ENCODE data around the gene FAM43B. TPM values are rescaled to one million over a fixed set of nuclear protein-coding genes. Genes with fewer than 3 reads are reported as not detected.

Gene FAM43B
- total and polyA plus RNA-seq, 4 donors, result 0.52 to 2.7 TPM; not detected in 2

DNA sequence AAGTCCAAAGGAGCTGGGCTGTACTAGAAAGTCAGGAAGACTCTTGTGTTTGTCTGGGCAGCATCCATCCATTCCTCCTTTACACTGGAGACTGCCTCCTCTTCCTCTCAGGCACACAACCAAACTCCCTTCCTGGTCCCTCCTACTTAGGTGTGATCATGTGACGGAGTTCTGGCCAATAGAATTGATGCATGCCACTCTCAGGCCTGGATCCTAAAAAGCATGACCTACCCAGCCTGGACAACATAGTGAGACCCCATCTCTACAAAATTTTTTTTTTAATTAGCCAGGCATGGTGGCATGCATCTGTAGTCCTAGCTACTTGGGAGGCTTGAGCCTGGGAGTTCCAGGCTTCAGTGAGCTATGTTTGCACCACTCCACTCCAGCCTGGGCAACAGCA is 8.6 kb downstream of the FAM43B start:
- intact Hi-C loops (cut with DNase I), result no loop called here
- Histone ChIP-seq H3K27me3 (ENCODE audit: control insufficient read depth in 1 of 2, insufficient read depth in 2 of 2, low read length in 1 of 2) (no peaks in the 10 kb centered on the region), H3K36me3 (ENCODE audit: control insufficient read depth in 1 of 2, insufficient read depth in 2 of 2, low read length in 1 of 2) (no peaks in the 10 kb centered on the region), H3K4me1 (ENCODE audit: control insufficient read depth in 1 of 2, insufficient read depth in 2 of 2, low read length in 2 of 2) (no peaks in the 10 kb centered on the region), H3K27ac (ENCODE audit: low read depth in 1 of 2, low read length in 2 of 2) (no peak overlapping the region), H3K4me3 (ENCODE audit: low read length in 2 of 2) (no peak overlapping the region), H3K9me3 (ENCODE audit: control insufficient read depth, low read length) (no peaks in the 10 kb centered on the region)
- 26 to 82% methylated on average over 1 of the region's 1 CpG for WGBS, 2 donors
- ATAC-seq (ENCODE audit: low FRiP score) (no peak), DNase-seq (no peak)

DNA sequence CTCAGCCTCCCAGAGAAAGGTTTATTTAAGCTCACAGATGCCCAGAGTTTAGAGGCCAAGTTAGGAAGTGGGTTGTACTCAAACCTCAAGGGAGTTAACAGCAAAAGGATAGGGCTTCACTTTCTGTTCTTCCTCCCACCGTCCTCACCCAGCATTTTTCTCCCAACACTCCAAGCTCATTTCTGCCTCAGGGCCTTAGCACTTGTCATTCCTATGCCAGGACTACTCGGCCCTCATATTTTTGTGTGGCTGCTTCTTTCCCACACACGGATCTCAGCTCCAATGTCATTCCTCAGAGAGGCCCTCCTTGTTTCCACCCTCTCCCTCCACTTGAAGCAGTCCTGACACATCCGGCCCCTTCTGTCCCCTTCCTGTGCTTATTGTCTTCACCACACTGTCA is 12.9 kb downstream of the FAM43B start:
- Histone ChIP-seq H3K27me3 (ENCODE audit: control insufficient read depth in 1 of 2, insufficient read depth in 2 of 2, low read length in 1 of 2) (no peaks in the 10 kb centered on the region), H3K36me3 (ENCODE audit: control insufficient read depth in 1 of 2, insufficient read depth in 2 of 2, low read length in 1 of 2) (no peaks in the 10 kb centered on the region), H3K9me3 (ENCODE audit: control insufficient read depth, low read length) (no peaks in the 10 kb centered on the region), H3K4me1 (ENCODE audit: control insufficient read depth in 1 of 2, insufficient read depth in 2 of 2, low read length in 2 of 2) (no peaks in the 10 kb centered on the region), H3K4me3 (ENCODE audit: low read length in 2 of 2) (no peak overlapping the region), H3K27ac (ENCODE audit: low read depth in 1 of 2, low read length in 2 of 2) (no peak overlapping the region)
- DNase-seq, result peak in 1 of 2 donors; percentile 27
- 53 to 64% methylated on average over 4 of the region's 4 CpGs for WGBS, 2 donors
- ATAC-seq (ENCODE audit: low FRiP score), result no peak
- intact Hi-C loops (cut with DNase I), result no loop called here

DNA sequence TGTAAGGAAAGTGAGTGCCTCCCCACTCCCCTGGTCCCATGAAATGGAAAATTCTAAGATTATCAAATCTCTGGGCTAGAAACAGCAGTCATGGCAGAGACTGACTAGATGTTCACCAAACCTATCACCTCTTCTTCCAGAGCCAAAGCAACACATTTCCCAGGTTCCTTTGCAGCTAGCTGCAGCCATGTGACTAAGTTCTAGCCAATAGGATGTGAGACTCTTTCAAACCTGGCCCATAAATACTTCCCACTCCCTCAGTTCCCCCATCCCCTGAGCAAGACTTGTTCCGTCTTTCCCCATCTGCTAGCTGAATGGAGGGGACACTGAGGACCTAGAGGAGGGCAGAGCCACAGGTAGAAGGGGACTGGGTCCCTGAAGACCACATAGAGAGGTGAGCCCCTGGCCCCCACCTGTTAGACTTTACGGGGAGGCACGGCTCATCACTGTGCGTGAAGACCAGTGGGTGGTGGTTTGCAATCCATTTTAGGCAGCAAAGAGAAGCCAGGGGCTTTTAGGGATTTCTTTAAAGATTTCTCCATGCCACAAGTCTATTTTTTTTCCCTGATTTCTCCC is 17.2 kb downstream of the FAM43B start:
- H3K27me3 ChIP-seq (ENCODE audit: control insufficient read depth in 1 of 2, insufficient read depth in 2 of 2, low read length in 1 of 2), result no peaks in the 10 kb centered on the region
- H3K27ac ChIP-seq (ENCODE audit: low read depth in 1 of 2, low read length in 2 of 2), result no peak overlapping the region
- 86 to 87% methylated on average over 4 of the region's 4 CpGs for WGBS, 2 donors
- ATAC-seq (ENCODE audit: low FRiP score), result no peak
- peaks cover 6% of the 10 kb centered on the region for H3K9me3 ChIP-seq (ENCODE audit: control insufficient read depth, low read length)
- H3K4me3 ChIP-seq (ENCODE audit: low read length in 2 of 2), result no peak overlapping the region
- no peaks in the 10 kb centered on the region for H3K36me3 ChIP-seq (ENCODE audit: control insufficient read depth in 1 of 2, insufficient read depth in 2 of 2, low read length in 1 of 2)
- no peaks in the 10 kb centered on the region for H3K4me1 ChIP-seq (ENCODE audit: control insufficient read depth in 1 of 2, insufficient read depth in 2 of 2, low read length in 2 of 2)
- intact Hi-C loops (cut with DNase I), result no loop called here
- DNase-seq, result peak in 1 of 2 donors; percentile 26

DNA sequence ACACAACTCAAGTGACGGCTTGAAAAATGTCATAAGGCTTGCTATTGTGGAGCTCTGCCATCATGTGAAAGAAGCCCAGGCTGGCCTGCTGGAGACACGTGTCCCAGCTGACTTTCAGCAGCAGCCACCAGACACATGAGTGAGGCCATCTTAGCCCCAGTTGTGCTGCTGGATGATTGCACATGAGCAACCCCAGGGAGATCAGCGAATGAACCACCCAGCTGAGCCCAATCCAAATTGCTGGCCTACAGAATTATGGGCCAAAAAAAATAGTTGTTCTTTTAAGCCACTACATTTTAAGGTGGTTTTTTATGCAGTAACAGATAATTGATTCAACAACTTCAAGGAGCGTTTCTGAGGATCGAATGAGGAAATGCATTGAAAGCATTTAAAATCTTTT is 19.1 kb downstream of the FAM43B start:
- intact Hi-C loops (cut with DNase I), result no loop called here
- ATAC-seq (ENCODE audit: low FRiP score), result no peak

DNA sequence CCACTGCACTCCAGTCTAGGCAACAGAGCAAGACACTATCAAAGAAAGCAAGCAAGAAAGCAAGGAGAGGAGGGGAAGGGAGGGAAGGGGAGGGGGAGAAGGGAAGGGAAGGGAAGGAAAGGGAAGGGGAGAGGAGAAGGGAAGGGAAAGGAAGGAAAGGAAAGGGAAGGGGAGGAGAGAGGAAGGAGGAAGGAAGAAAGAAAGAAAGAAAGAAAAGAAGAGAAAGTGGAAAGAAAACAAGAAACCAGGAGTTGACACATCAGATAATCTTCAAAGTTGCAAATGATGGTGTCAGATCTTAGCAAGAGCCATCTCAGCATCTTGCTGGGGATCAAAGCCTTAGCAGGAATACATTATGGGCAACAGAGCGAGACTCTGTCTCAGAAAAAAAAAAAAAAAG is 21.6 kb downstream of the FAM43B start:
- H3K27ac ChIP-seq (ENCODE audit: low read depth in 1 of 2, low read length in 2 of 2), result no peak overlapping the region
- intact Hi-C loops (cut with DNase I), result no loop called here
- H3K9me3 ChIP-seq (ENCODE audit: control insufficient read depth, low read length), result peaks cover 6% of the 10 kb centered on the region
- no peaks in the 10 kb centered on the region for H3K4me1 ChIP-seq (ENCODE audit: control insufficient read depth in 1 of 2, insufficient read depth in 2 of 2, low read length in 2 of 2)
- 44 to 45% methylated on average over 1 of the region's 1 CpG for WGBS, 2 donors
- DNase-seq (no peak), ATAC-seq (ENCODE audit: low FRiP score) (no peak)
- no peaks in the 10 kb centered on the region for H3K36me3 ChIP-seq (ENCODE audit: control insufficient read depth in 1 of 2, insufficient read depth in 2 of 2, low read length in 1 of 2)
- H3K27me3 ChIP-seq (ENCODE audit: control insufficient read depth in 1 of 2, insufficient read depth in 2 of 2, low read length in 1 of 2), result no peaks in the 10 kb centered on the region
- no peak overlapping the region for H3K4me3 ChIP-seq (ENCODE audit: low read length in 2 of 2)

More for the DNA sequence above, 19.1 kb downstream of the FAM43B start:
- peaks cover 6% of the 10 kb centered on the region for H3K9me3 ChIP-seq (ENCODE audit: control insufficient read depth, low read length)
- no peaks in the 10 kb centered on the region for H3K27me3 ChIP-seq (ENCODE audit: control insufficient read depth in 1 of 2, insufficient read depth in 2 of 2, low read length in 1 of 2)
- H3K4me1 ChIP-seq (ENCODE audit: control insufficient read depth in 1 of 2, insufficient read depth in 2 of 2, low read length in 2 of 2), result no peaks in the 10 kb centered on the region
- no peak for DNase-seq
- H3K4me3 ChIP-seq (ENCODE audit: low read length in 2 of 2), result no peak overlapping the region
- H3K36me3 ChIP-seq (ENCODE audit: control insufficient read depth in 1 of 2, insufficient read depth in 2 of 2, low read length in 1 of 2), result no peaks in the 10 kb centered on the region
- 77 to 78% methylated on average over 5 of the region's 5 CpGs for WGBS, 2 donors
- no peak overlapping the region for H3K27ac ChIP-seq (ENCODE audit: low read depth in 1 of 2, low read length in 2 of 2)

DNA sequence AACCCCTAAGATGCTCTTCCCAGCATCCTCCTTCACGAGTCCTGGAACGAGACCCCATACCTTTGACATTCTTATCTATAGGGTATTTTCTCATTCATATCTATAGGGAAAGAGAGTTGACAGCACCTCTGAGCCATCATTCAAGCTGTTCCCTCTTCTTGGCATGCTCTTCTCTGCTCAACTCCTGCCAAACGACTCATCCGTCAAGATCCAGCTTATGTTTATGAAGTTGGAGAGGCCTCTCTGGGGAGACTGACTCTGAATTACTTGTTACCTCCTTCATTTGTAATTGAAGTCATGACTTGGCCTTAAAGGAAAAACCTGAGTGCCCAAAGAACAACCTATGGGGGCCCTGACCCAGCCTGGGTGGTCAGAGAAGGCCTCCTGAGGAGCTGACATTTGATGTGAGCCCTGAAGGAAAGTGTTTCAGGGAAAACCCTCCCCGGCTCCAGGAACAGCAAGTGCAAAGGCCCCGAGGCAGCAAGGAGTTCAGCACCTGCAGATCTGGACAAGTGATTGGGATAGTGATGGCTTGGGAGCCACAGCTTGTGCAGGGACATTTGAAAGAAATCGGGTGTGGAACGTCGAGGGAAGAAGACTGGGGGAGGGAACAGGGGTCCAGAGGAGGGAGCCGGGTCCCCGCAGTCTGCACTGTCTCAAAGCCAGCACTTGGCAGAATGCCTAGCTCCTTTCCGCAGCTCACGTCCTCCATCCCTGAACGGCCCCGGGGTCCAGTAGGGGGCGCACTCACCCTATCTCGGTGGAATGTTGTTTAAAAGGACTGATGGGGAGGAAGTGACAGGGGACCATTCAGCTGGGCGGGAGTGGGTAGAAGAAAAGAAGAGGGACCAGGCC is 22.5 kb downstream of the FAM43B start:
- no peaks in the 10 kb centered on the region for H3K4me1 ChIP-seq (ENCODE audit: control insufficient read depth in 1 of 2, insufficient read depth in 2 of 2, low read length in 2 of 2)
- peaks cover 6% of the 10 kb centered on the region for H3K9me3 ChIP-seq (ENCODE audit: control insufficient read depth, low read length)
- intact Hi-C loops (cut with DNase I), result loop anchor here in 1 of 2 donors (5.0 kb wide), 1 partner anchor 57 kb away; the partner anchor contains the start of gene PINK1
- no peak overlapping the region for H3K27ac ChIP-seq (ENCODE audit: low read depth in 1 of 2, low read length in 2 of 2)
- no peak overlapping the region for H3K4me3 ChIP-seq (ENCODE audit: low read length in 2 of 2)
- peak; percentile 91 for ATAC-seq (ENCODE audit: low FRiP score)
- no peaks in the 10 kb centered on the region for H3K36me3 ChIP-seq (ENCODE audit: control insufficient read depth in 1 of 2, insufficient read depth in 2 of 2, low read length in 1 of 2)
- DNase-seq, result peak; percentile 86 to 94
- WGBS, 2 donors, result 21 to 22% methylated on average over 18 of the region's 18 CpGs
- H3K27me3 ChIP-seq (ENCODE audit: control insufficient read depth in 1 of 2, insufficient read depth in 2 of 2, low read length in 1 of 2), result no peaks in the 10 kb centered on the region

DNA sequence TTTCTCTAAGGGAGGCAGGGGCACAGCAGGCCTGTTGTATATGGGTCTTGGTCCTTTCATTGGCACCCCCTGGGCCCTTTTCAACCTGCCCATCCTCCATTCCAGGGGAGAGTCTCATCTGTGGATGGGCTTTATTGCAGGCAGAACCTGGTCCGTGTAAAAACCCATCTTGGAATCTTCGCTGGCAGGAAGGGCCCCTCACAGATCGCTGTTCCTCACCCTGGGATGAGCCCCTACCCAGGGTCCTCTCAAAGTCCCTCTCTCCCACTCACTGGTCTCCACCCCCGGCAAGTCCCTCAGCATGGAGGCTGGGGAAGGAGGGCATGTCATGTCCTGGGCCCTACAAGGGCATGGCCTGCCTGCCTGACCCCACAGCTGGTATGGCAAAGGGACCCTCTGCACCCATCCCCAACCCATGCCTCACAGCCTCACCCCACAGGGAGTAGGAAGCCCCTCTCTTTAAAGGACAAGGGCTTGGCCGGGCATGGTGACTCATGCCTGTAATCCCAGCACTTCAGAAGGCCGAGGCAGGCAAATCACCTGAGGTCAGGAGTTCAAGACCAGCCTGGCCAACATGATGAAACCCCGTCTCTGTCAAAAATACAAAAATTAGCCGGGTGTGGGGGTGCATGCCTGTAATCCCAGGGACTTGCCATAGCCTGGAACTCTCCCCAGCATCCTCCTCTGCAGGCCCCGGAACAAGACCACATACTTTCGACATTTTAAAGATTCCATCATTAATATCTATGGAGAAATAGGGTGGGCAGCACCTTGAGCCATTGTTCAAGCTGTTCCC is 23.4 kb downstream of the FAM43B start:
- Histone ChIP-seq H3K27me3 (ENCODE audit: control insufficient read depth in 1 of 2, insufficient read depth in 2 of 2, low read length in 1 of 2) (no peaks in the 10 kb centered on the region), H3K4me3 (ENCODE audit: low read length in 2 of 2) (no peak overlapping the region), H3K27ac (ENCODE audit: low read depth in 1 of 2, low read length in 2 of 2) (no peak overlapping the region), H3K9me3 (ENCODE audit: control insufficient read depth, low read length) (peaks cover 6% of the 10 kb centered on the region), H3K36me3 (ENCODE audit: control insufficient read depth in 1 of 2, insufficient read depth in 2 of 2, low read length in 1 of 2) (no peaks in the 10 kb centered on the region), H3K4me1 (ENCODE audit: control insufficient read depth in 1 of 2, insufficient read depth in 2 of 2, low read length in 2 of 2) (no peaks in the 10 kb centered on the region)
- 74 to 83% methylated on average over 9 to 10 of the region's 10 CpGs for WGBS, 2 donors
- intact Hi-C loops (cut with DNase I), result loop anchor here in 1 of 2 donors (5.0 kb wide), 1 partner anchor 57 kb away; the partner anchor contains the start of gene PINK1
- ATAC-seq (ENCODE audit: low FRiP score) (no peak), DNase-seq (no peak)

DNA sequence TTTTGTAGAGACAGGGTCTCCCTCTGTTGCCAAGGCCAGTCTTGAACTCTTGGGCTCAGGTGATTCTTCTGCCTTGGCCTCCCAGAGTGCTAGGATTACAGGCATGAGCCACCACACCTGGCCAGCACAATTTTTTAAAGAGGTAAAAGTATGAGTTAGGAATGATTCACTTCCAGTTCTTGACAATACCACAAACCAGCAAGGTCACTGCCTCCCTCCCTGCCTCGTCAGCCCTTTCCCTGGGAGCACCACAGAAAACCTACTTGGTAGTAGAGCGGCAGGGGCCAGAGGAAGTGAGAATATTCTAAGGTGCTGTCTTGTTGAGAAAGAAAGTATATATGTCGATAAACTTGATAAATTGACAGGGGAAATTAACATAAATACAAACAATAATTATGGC is 25.7 kb downstream of the FAM43B start:
- H3K27me3 ChIP-seq (ENCODE audit: control insufficient read depth in 1 of 2, insufficient read depth in 2 of 2, low read length in 1 of 2), result no peaks in the 10 kb centered on the region
- H3K9me3 ChIP-seq (ENCODE audit: control insufficient read depth, low read length), result peaks cover 1% of the 10 kb centered on the region
- H3K4me3 ChIP-seq (ENCODE audit: low read length in 2 of 2), result no peak overlapping the region
- WGBS, 2 donors, result 85 to 90% methylated on average over 3 of the region's 3 CpGs
- no peaks in the 10 kb centered on the region for H3K4me1 ChIP-seq (ENCODE audit: control insufficient read depth in 1 of 2, insufficient read depth in 2 of 2, low read length in 2 of 2)
- DNase-seq (no peak), ATAC-seq (ENCODE audit: low FRiP score) (no peak)
- H3K36me3 ChIP-seq (ENCODE audit: control insufficient read depth in 1 of 2, insufficient read depth in 2 of 2, low read length in 1 of 2), result no peaks in the 10 kb centered on the region
- H3K27ac ChIP-seq (ENCODE audit: low read depth in 1 of 2, low read length in 2 of 2), result no peak overlapping the region
- intact Hi-C loops (cut with DNase I), result loop anchor here in 1 of 2 donors (5.0 kb wide), 1 partner anchor 54 kb away; the partner anchor contains the start of gene PINK1
